Measurements from ENCODE around the gene HOXC11. TPM values are rescaled to one million over a fixed set of nuclear protein-coding genes. Genes with fewer than 3 reads are reported as not detected.

The HOXC11 gene
- polyA plus RNA-seq, 1 donor from 2014 or later: not detected

- peaks cover 71% of the 10 kb centered on the region for H3K27me3 Mint-ChIP-seq
These were observed 38.2 kb downstream of the HOXC11 start for GRCh38 chr12:54010972-54011664.

GRCh38 chr12:54011665-54012532, 39.0 kb downstream of the HOXC11 start:
- peak overlapping the region in 3 of 4 donors; percentile 24 to 48 (median 41) for H3K4me3 Mint-ChIP-seq
- H3K9me3 Mint-ChIP-seq: peaks cover 0 to 4% (median 0%) of the 10 kb centered on the region in 3 donors
- peaks cover 63% of the 10 kb centered on the region for H3K27me3 Mint-ChIP-seq
- peak overlapping the region in 2 of 3 donors; percentile 18 to 93 for H3K27ac Mint-ChIP-seq
- peaks cover 8 to 35% (median 13%) of the 10 kb centered on the region in 3 donors for H3K4me1 Mint-ChIP-seq
- peaks cover 1% of the 10 kb centered on the region for H3K36me3 Mint-ChIP-seq

More at GRCh38 chr12:54010972-54011664, 38.2 kb downstream of the HOXC11 start:
- H3K9me3 Mint-ChIP-seq: peaks cover 0 to 4% (median 0%) of the 10 kb centered on the region in 3 donors
- H3K4me1 Mint-ChIP-seq: peaks cover 10 to 41% (median 17%) of the 10 kb centered on the region in 3 donors
- H3K4me3 Mint-ChIP-seq: peak overlapping the region in 3 of 4 donors; percentile 4 to 41 (median 4)
- H3K27ac Mint-ChIP-seq: peak overlapping the region in 2 of 3 donors; percentile 18 to 47
- H3K36me3 Mint-ChIP-seq: peaks cover 1% of the 10 kb centered on the region

GRCh38 chr12:54012631-54013409, 39.9 kb downstream of the HOXC11 start:
- Mint-ChIP-seq H3K4me1 (peaks cover 11 to 37% (median 15%) of the 10 kb centered on the region in 3 donors), H3K27ac (peak overlapping the region in 1 of 3 donors; percentile 93), H3K9me3 (peaks cover 0 to 6% (median 0%) of the 10 kb centered on the region in 3 donors), H3K4me3 (peak overlapping the region in 2 of 4 donors; percentile 11 to 48), H3K27me3 (peaks cover 63% of the 10 kb centered on the region), H3K36me3 (peaks cover 1% of the 10 kb centered on the region)

- peaks cover 1% of the 10 kb centered on the region for H3K36me3 Mint-ChIP-seq
- peaks cover 53% of the 10 kb centered on the region for H3K27me3 Mint-ChIP-seq
- H3K4me3 Mint-ChIP-seq: peak overlapping the region in 1 of 4 donors; percentile 76
- H3K27ac Mint-ChIP-seq: peak overlapping the region in 2 of 3 donors; percentile 93 to 96
- H3K4me1 Mint-ChIP-seq: peaks cover 6 to 33% (median 13%) of the 10 kb centered on the region in 3 donors
- peaks cover 0 to 3% (median 0%) of the 10 kb centered on the region in 3 donors for H3K9me3 Mint-ChIP-seq
These were observed 41.6 kb downstream of the HOXC11 start for GRCh38 chr12:54014377-54015017.

GRCh38 chr12:54015018-54015931, 42.3 kb downstream of the HOXC11 start:
- H3K9me3 Mint-ChIP-seq: peaks cover 0 to 2% (median 0%) of the 10 kb centered on the region in 3 donors
- peak overlapping the region in 2 of 4 donors; percentile 52 to 76 for H3K4me3 Mint-ChIP-seq
- H3K4me1 Mint-ChIP-seq: peaks cover 5 to 31% (median 13%) of the 10 kb centered on the region in 3 donors
- peaks cover 1% of the 10 kb centered on the region for H3K36me3 Mint-ChIP-seq
- H3K27ac Mint-ChIP-seq: peak overlapping the region; percentile 81 to 96 (median 85)
- H3K27me3 Mint-ChIP-seq: peaks cover 49% of the 10 kb centered on the region

GRCh38 chr12:54016051-54016450, 43.1 kb downstream of the HOXC11 start:
- Mint-ChIP-seq H3K4me1 (peaks cover 5 to 27% (median 12%) of the 10 kb centered on the region in 3 donors), H3K9me3 (peaks cover 0 to 2% (median 0%) of the 10 kb centered on the region in 3 donors), H3K27me3 (peaks cover 49% of the 10 kb centered on the region), H3K4me3 (peak overlapping the region in 1 of 4 donors; percentile 76), H3K36me3 (peaks cover 1% of the 10 kb centered on the region), H3K27ac (peak overlapping the region; percentile 23 to 93 (median 71))

GRCh38 chr12:54016478-54016964, 43.6 kb downstream of the HOXC11 start:
- H3K27ac Mint-ChIP-seq: peak overlapping the region; percentile 23 to 93 (median 71)
- no peak overlapping the region for H3K4me3 Mint-ChIP-seq
- peaks cover 7 to 25% (median 10%) of the 10 kb centered on the region in 3 donors for H3K4me1 Mint-ChIP-seq
- H3K9me3 Mint-ChIP-seq: peaks cover 0 to 2% (median 0%) of the 10 kb centered on the region in 3 donors
- peaks cover 1% of the 10 kb centered on the region for H3K36me3 Mint-ChIP-seq
- H3K27me3 Mint-ChIP-seq: peaks cover 48% of the 10 kb centered on the region

GRCh38 chr12:54017027-54017788, 44.3 kb downstream of the HOXC11 start:
- peaks cover 9 to 22% (median 11%) of the 10 kb centered on the region in 3 donors for H3K4me1 Mint-ChIP-seq
- H3K4me3 Mint-ChIP-seq: peak overlapping the region; percentile 79 to 95 (median 90)
- H3K27ac Mint-ChIP-seq: peak overlapping the region; percentile 59 to 95 (median 93)
- no peaks in the 10 kb centered on the region for H3K36me3 Mint-ChIP-seq
- H3K27me3 Mint-ChIP-seq: peaks cover 48% of the 10 kb centered on the region
- peaks cover 0 to 2% (median 0%) of the 10 kb centered on the region in 3 donors for H3K9me3 Mint-ChIP-seq

GRCh38 chr12:54017878-54018467, 45.0 kb downstream of the HOXC11 start:
- Mint-ChIP-seq H3K4me3 (peak overlapping the region; percentile 79 to 95 (median 90)), H3K4me1 (peaks cover 9 to 19% (median 11%) of the 10 kb centered on the region in 3 donors), H3K27me3 (peaks cover 51% of the 10 kb centered on the region), H3K36me3 (no peaks in the 10 kb centered on the region), H3K9me3 (peaks cover 0 to 2% (median 0%) of the 10 kb centered on the region in 3 donors), H3K27ac (peak overlapping the region; percentile 53 to 95 (median 93))

- Mint-ChIP-seq H3K36me3 (no peaks in the 10 kb centered on the region), H3K27me3 (peaks cover 51% of the 10 kb centered on the region), H3K4me1 (peaks cover 9 to 19% (median 11%) of the 10 kb centered on the region in 3 donors), H3K4me3 (peak overlapping the region; percentile 79 to 95 (median 90)), H3K27ac (peak overlapping the region; percentile 53 to 95 (median 93)), H3K9me3 (peaks cover 0 to 2% (median 0%) of the 10 kb centered on the region in 3 donors)
These were observed 45.6 kb downstream of the HOXC11 start for GRCh38 chr12:54018468-54018984.

- Mint-ChIP-seq H3K9me3 (peaks cover 0 to 2% (median 0%) of the 10 kb centered on the region in 3 donors), H3K36me3 (no peaks in the 10 kb centered on the region), H3K27ac (peak overlapping the region; percentile 81 to 96 (median 83)), H3K27me3 (peaks cover 55% of the 10 kb centered on the region), H3K4me1 (peaks cover 9 to 19% (median 11%) of the 10 kb centered on the region in 3 donors), H3K4me3 (peak overlapping the region in 3 of 4 donors; percentile 55 to 74 (median 68))
These were observed 46.3 kb downstream of the HOXC11 start for GRCh38 chr12:54019091-54019811.
